GM11168 (cell line): ENCODE measurements around the gene PDE3A.

Experiments used
- in situ Hi-C: fragments of 300-500 bp; cut with MboI; formaldehyde crosslinking; loops from one replicate; pipeline ENCODE4 v1.12.0; 2022; ENCODE audit warnings: low sequenced_read_pairs; ENCODE audit not compliant: unreplicated experiment

The PDE3A gene

GRCh38 chr12:20643822-20644221 is 275.5 kb downstream of the PDE3A start:
- in situ Hi-C loops = no loop called here

GRCh38 chr12:20646239-20646827 is 278.0 kb downstream of the PDE3A start:
- in situ Hi-C loops = no loop called here

GRCh38 chr12:20653871-20654270 is 285.5 kb downstream of the PDE3A start:
- in situ Hi-C loops = no loop called here

GRCh38 chr12:20656600-20656999 is 288.3 kb downstream of the PDE3A start:
- in situ Hi-C loops = no loop called here

- in situ Hi-C loops = no loop called here
Measured at GRCh38 chr12:20657496-20657895, 289.2 kb downstream of the PDE3A start.

- in situ Hi-C loops = no loop called here
Measured at GRCh38 chr12:20681334-20681733, 313.0 kb downstream of the PDE3A start.

- in situ Hi-C loops = no loop called here
Measured at GRCh38 chr12:20695232-20695631, 326.9 kb downstream of the PDE3A start, which contains the start of gene SLCO1C1. Gene SLCO1C1 (plus strand): TSS chr12:20695332. CDS start chr12:20699577, 4,245 bp downstream.

GRCh38 chr12:20696181-20696905 is 328.0 kb downstream of the PDE3A start:
- in situ Hi-C loops = no loop called here

- in situ Hi-C loops = no loop called here
Measured at GRCh38 chr12:20701106-20701505, 332.8 kb downstream of the PDE3A start.

GRCh38 chr12:20704860-20705259 is 336.5 kb downstream of the PDE3A start:
- in situ Hi-C loops = no loop called here

- in situ Hi-C loops = no loop called here
Measured at GRCh38 chr12:20711846-20712245, 343.5 kb downstream of the PDE3A start.

- in situ Hi-C loops = no loop called here
Measured at GRCh38 chr12:20716037-20716436, 347.7 kb downstream of the PDE3A start.

GRCh38 chr12:20716985-20717384 is 348.6 kb downstream of the PDE3A start:
- in situ Hi-C loops = no loop called here

GRCh38 chr12:20718294-20718693 is 350.0 kb downstream of the PDE3A start:
- in situ Hi-C loops = no loop called here

GRCh38 chr12:20722142-20722541 is 353.8 kb downstream of the PDE3A start:
- in situ Hi-C loops = no loop called here

GRCh38 chr12:20731274-20731673 is 362.9 kb downstream of the PDE3A start:
- in situ Hi-C loops = no loop called here
